Kidney epithelial cell (primary cell): ENCODE data around the gene ETNK1. TPM values are rescaled to one million over a fixed set of nuclear protein-coding genes. Genes with fewer than 3 reads are reported as not detected.
"Not testable (repeated sequence)": the region's sequence is repeated elsewhere in the genome, so short reads cannot be mapped to it uniquely, and the experiment has no call there.

ENCODE experiments used
- DNase-seq: peaks from one replicate; pipeline ENCODE4 v3.0.0-alpha.2; 2010; ENCODE audit warnings: low read depth
- H3K27me3 ChIP-seq: 2 replicates; pipeline ENCODE4 v1.6.0; 2011; ENCODE audit warnings: low read length; ENCODE audit not compliant: control insufficient read depth, insufficient read depth
- H3K36me3 ChIP-seq: 2 replicates; pipeline ENCODE4 v1.5.1; 2011; ENCODE audit warnings: low read length; ENCODE audit not compliant: control insufficient read depth, insufficient read depth
- H3K4me3 ChIP-seq: 2 replicates; pipeline ENCODE4 v1.5.1; 2011; ENCODE audit warnings: low read depth, mild to moderate bottlenecking, control low read depth, low read length
- total RNA-seq: library from RNA; depleted of rRNA; stranded (reverse); fragments of >200 nt; gene quantifications from 2 replicates; pipeline ENCODE4 v1.2.3, GENCODE V29; 2015
- TF ChIP-seq, protein P1 (sequence below): IDR thresholded peaks from 2 replicates; pipeline ENCODE4 v1.5.1; 2011; ENCODE audit warnings: mild to moderate bottlenecking, moderate library complexity, low read length, control low read depth, inconsistent platforms; ENCODE audit not compliant: insufficient read depth, poor library complexity, severe bottlenecking

ETNK1 gene
- total RNA-seq, 1 donor from 2014 or later, result 27.4 TPM

DNA sequence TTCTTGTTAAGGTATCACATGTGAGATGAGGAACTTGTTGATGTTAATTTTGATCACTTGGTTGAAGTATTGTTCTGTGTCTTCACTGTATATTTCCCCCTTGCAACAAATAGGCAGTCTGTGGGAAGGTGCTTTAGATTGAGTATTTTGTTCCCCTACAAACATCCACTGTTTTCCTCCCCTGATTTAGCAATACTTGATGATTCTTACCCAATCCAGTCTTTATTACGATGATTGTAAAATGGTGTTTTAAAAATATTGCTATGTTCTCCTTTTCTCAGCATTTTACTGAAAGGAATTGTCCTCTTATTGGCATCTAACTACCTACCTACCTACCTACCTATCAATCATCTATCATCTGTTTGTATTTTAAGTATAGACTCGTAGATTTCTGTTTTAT is 66.3 kb downstream of the ETNK1 start:
- TF ChIP-seq, protein P1, sequence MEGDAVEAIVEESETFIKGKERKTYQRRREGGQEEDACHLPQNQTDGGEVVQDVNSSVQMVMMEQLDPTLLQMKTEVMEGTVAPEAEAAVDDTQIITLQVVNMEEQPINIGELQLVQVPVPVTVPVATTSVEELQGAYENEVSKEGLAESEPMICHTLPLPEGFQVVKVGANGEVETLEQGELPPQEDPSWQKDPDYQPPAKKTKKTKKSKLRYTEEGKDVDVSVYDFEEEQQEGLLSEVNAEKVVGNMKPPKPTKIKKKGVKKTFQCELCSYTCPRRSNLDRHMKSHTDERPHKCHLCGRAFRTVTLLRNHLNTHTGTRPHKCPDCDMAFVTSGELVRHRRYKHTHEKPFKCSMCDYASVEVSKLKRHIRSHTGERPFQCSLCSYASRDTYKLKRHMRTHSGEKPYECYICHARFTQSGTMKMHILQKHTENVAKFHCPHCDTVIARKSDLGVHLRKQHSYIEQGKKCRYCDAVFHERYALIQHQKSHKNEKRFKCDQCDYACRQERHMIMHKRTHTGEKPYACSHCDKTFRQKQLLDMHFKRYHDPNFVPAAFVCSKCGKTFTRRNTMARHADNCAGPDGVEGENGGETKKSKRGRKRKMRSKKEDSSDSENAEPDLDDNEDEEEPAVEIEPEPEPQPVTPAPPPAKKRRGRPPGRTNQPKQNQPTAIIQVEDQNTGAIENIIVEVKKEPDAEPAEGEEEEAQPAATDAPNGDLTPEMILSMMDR, result no peak
- Histone ChIP-seq H3K27me3 (no peaks in the 10 kb centered on the region), H3K4me3 (no peak overlapping the region), H3K36me3 (no peaks in the 10 kb centered on the region)
- no peak for DNase-seq

DNA sequence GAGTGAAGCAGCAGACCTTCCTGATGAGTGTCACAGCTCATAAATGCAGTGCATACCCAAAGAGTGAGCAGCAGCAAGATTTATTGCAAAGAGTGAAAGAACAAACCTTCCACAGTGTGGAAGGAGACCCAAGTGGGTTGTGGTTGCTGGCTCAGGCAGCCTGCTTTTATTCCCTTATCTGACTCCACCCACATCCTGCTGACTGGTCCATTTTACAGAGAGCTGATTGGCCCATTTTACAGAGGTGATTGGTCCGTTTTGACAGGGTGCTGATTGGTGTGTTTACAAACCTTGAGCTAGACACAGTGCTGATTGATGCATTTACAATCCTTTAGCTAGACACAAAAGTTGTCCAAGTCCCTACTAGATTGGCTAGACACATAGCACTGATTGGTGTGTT is 67.5 kb downstream of the ETNK1 start:
- DNase-seq, H3K36me3 ChIP-seq, H3K27me3 ChIP-seq, H3K4me3 ChIP-seq: not testable (repeated sequence)

DNA sequence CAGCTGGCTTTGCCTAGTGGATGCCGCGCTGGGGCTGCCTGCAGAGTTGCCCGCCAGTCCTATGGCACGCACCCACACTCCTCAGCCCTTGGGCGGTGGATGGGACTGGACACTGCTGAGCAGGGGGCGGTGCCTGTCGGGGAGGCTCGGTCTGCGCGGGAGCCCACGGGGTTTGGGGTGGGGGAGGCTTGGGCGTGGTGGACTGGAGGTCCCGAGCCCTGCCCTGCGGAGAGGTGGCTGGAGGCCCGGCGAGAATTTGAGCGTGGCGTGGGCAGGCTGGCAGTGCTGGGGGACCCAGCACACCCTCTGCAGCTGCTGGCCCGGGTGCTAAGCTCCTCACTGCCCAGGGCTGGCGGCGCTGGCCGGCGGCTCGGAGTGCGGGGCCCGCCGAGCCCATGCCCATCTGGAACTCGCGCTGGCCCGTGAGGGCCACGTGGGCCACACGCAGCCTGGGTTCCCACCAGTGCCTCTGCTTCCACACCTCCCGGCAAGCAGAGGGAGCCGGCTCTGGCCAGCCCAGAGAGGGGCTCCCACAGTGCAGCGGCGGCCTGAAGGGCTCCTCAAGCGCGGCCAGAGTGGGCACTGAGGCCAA is 68.1 kb downstream of the ETNK1 start:
- H3K27me3 ChIP-seq, result no peaks in the 10 kb centered on the region
- H3K4me3 ChIP-seq, result no peak overlapping the region
- TF ChIP-seq, protein P1, result no peak
- DNase-seq, result no peak
- H3K36me3 ChIP-seq, result no peaks in the 10 kb centered on the region

DNA sequence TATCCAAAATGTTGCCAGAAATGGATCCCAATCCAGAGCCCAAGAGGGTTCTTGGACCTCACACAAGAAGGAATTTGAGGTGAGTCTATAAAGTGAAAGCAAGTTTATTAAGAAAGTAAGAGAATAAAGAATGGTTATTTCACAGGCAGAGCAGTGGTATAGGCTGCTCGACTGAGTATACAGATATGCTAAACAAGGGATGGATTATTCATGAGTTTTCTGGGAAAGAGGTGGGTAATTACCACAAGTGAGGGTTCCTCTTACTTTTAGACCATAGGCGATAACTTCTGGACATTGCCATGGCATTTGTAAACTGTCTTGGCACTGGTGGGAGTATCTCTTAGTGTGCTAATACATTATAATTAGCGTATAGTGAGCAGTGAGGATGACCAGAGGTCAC is 73.6 kb downstream of the ETNK1 start:
- no peak overlapping the region for H3K4me3 ChIP-seq
- H3K27me3 ChIP-seq, result no peaks in the 10 kb centered on the region
- TF ChIP-seq, protein P1, result no peak
- no peak for DNase-seq
- no peaks in the 10 kb centered on the region for H3K36me3 ChIP-seq

DNA sequence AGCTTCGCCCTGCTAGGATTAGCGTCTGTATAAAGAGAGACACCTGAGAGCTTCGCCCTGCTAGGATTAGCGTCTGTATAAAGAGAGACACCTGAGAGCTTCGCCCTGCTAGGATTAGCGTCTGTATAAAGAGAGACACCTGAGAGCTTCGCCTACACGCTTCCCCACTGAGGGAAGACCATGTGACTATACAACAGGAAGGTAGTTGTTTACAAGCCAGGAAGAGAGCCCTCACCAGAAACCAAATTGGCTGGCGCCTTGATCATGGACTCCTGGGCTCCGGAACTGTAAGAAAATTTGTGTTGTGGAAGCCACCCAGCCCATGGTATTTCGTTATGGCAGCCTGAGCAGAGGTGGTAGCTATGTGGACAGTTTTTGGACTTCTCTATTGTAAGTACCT is 74.7 kb downstream of the ETNK1 start:
- not testable (repeated sequence) for DNase-seq, H3K4me3 ChIP-seq, H3K36me3 ChIP-seq, H3K27me3 ChIP-seq

DNA sequence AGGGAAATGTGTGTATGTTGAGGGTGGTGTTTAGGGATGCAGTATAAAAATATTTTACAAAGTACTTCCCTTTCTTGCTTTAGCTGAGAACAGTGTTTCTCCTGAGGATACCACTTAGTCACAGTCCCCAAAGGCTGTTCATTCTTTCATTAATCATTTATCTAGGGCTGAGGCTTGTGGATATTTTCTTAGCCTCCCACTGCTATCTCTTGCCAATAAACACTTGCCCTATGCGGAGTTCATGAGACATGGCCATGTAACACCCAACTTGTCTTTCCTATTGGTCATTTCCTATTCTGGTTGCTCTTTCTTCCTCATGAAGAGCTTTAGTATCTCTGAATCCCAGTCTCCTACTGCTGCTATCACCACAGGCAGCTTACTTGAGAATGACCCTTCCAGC is 75.1 kb downstream of the ETNK1 start:
- Histone ChIP-seq H3K27me3 (no peaks in the 10 kb centered on the region), H3K4me3 (no peak overlapping the region), H3K36me3 (no peaks in the 10 kb centered on the region)
- TF ChIP-seq, protein P1, result no peak
- peak; percentile 78 for DNase-seq

DNA sequence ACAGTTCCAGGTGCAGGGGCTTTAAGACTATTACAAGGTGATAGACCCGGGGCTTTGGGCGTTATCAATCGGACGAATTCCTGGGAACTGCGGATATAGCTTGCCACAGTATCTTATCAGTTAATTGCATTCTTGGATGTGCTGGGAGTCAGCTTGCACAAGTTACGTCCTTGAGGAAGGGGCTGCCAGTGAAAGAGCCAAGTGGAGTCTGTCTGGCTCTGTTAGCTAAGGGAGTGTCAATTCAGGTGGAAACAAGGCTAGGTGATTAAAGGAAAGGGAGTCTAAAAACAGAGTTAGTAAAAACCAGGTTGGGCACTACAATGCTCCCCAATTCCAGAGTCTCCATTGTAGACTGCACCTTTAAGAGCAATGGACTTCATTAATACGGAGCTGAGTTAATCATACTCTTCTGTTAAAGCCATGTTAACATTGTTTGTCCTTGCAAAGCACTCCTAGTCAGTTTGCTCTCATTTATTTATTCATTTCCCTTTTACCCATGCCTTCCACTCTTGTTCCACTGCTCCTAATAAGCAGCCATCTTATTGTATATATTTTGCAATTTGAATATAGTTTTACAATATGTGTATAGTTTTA is 76.3 kb downstream of the ETNK1 start:
- not testable (repeated sequence) for H3K27me3 ChIP-seq, DNase-seq, H3K4me3 ChIP-seq, H3K36me3 ChIP-seq
